Measurements from ENCODE around the gene HAUS6. TPM values are rescaled to one million over a fixed set of nuclear protein-coding genes. Genes with fewer than 3 reads are reported as not detected.

Gene HAUS6
- 10.1 and 11.4 TPM in 2 replicates for total RNA-seq

GRCh38 chr9:19102631-19103345, at the start of gene HAUS6:
TSS of gene HAUS6 (minus strand) at chr9:19102904. CDS start at chr9:19102651, 253 bp downstream.

GRCh38 chr9:19048966-19049916, 53.5 kb downstream of the HAUS6 start, which contains the start of gene RRAGA:
TSS of gene RRAGA (plus strand) at chr9:19049427. CDS start at chr9:19049660, 233 bp downstream.

GRCh38 chr9:19033015-19033414, 69.7 kb downstream of the HAUS6 start, which contains the start of gene SAXO1:
TSS of gene SAXO1 (minus strand) at chr9:19033209. CDS start at chr9:19032908, 301 bp downstream.

Small RNAs within 50 kb of the gene (small RNA-seq; reads per million reads assigned to genes)
- gene RF00019, result not detected
- not detected for gene RNU6-264P
- 96.9 reads per million, percentile 98 among the genes with 10 or more reads in this experiment for gene SCARNA8

Other genes with a start within 250 kb of the HAUS6 start
- gene SAXO1, start 69.7 kb downstream of the HAUS6 start, total RNA-seq, result under 0.01 TPM in 2 replicates
- 71.6 and 81.2 TPM in 2 replicates for gene RRAGA, start 53.5 kb downstream of the HAUS6 start, total RNA-seq
- 110 and 148 TPM in 2 replicates for gene PLIN2, start 24.6 kb upstream of the HAUS6 start, total RNA-seq
- gene DENND4C, start 127.8 kb upstream of the HAUS6 start, total RNA-seq, result 49.7 and 61.7 TPM in 2 replicates

All from hair follicle dermal papilla cell (primary cell).